GM12892 (cell line): Measurements from ENCODE around the gene NDRG3.

Experiments
- POLR2AphosphoS5 ChIP-seq: IDR thresholded peaks from 2 replicates; pipeline ENCODE4 v1.6.1; 2011; ENCODE audit warnings: low read depth, low read length, control low read depth
- TAF1 ChIP-seq: IDR thresholded peaks from 2 replicates; pipeline ENCODE4 v1.6.1; 2011; ENCODE audit warnings: low read depth, mild to moderate bottlenecking, control low read depth, low read length, borderline replicate concordance

- TF ChIP-seq TAF1: no peak
- no peak for TF ChIP-seq POLR2AphosphoS5
These were observed 117.8 kb downstream of the NDRG3 start for GRCh38 chr20:36628076-36628475.
